HG02885 (cell line): Measurements from ENCODE around the gene OPRM1.
"Not testable (repeated sequence)": the region's sequence is repeated elsewhere in the genome, so short reads cannot be mapped to it uniquely, and the experiment has no call there.

ENCODE experiments used
- ATAC-seq: cut with Tn5 transposase; IDR thresholded peaks from one replicate; pipeline ENCODE4 v1.9.1; 2021; ENCODE audit warnings: mild to moderate bottlenecking; ENCODE audit not compliant: unreplicated experiment, poor library complexity

Gene OPRM1

GRCh38 chr6:154197196-154197860 lies 158.3 kb downstream of the OPRM1 start:
- no peak for ATAC-seq

GRCh38 chr6:154201688-154202087 lies 162.6 kb downstream of the OPRM1 start:
- not testable (repeated sequence) for ATAC-seq

- ATAC-seq, result no peak
Measured at GRCh38 chr6:154202339-154202738, 163.3 kb downstream of the OPRM1 start.

- no peak for ATAC-seq
Measured at GRCh38 chr6:154202958-154203357, 163.9 kb downstream of the OPRM1 start.

GRCh38 chr6:154206141-154206540 lies 167.1 kb downstream of the OPRM1 start:
- no peak for ATAC-seq

- no peak for ATAC-seq
Measured at GRCh38 chr6:154206996-154207395, 168.0 kb downstream of the OPRM1 start.

GRCh38 chr6:154209555-154209954 lies 170.5 kb downstream of the OPRM1 start:
- ATAC-seq, result no peak

- ATAC-seq, result no peak
Measured at GRCh38 chr6:154210678-154211077, 171.6 kb downstream of the OPRM1 start.

GRCh38 chr6:154213782-154214181 lies 174.7 kb downstream of the OPRM1 start:
- ATAC-seq, result no peak

GRCh38 chr6:154218301-154218700 lies 179.3 kb downstream of the OPRM1 start:
- no peak for ATAC-seq

- ATAC-seq, result no peak
Measured at GRCh38 chr6:154218787-154219186, 179.7 kb downstream of the OPRM1 start.

GRCh38 chr6:154219250-154219649 lies 180.2 kb downstream of the OPRM1 start:
- no peak for ATAC-seq

GRCh38 chr6:154222716-154223115 lies 183.7 kb downstream of the OPRM1 start:
- no peak for ATAC-seq

- no peak for ATAC-seq
Measured at GRCh38 chr6:154223296-154223695, 184.3 kb downstream of the OPRM1 start.

- ATAC-seq, result no peak
Measured at GRCh38 chr6:154226461-154226860, 187.4 kb downstream of the OPRM1 start.

- ATAC-seq, result no peak
Measured at GRCh38 chr6:154227862-154228520, 189.0 kb downstream of the OPRM1 start.

- ATAC-seq, result no peak
Measured at GRCh38 chr6:154228521-154228905, 189.5 kb downstream of the OPRM1 start.

- peak; percentile 86 for ATAC-seq
Measured at GRCh38 chr6:154229786-154230185, 190.7 kb downstream of the OPRM1 start.

GRCh38 chr6:154230393-154230792 lies 191.4 kb downstream of the OPRM1 start:
- ATAC-seq, result no peak

GRCh38 chr6:154230910-154231595 lies 192.0 kb downstream of the OPRM1 start:
- ATAC-seq, result no peak
